Astrocyte (in vitro differentiated cells and primary cell): ENCODE measurements around the gene PDXK. TPM values are rescaled to one million over a fixed set of nuclear protein-coding genes. Genes with fewer than 3 reads are reported as not detected.

ENCODE experiments used
- DNase-seq: peaks from one replicate; pipeline ENCODE4 v3.0.0-alpha.2; 2010; ENCODE audit warnings: low read depth
- FAIRE-seq: peaks from 2 replicates; lab custom pipeline; 2011; peaks lifted over from hg19 to GRCh38; lab: Jason Lieb, UNC
- H2AFZ ChIP-seq: 2 replicates; pipeline ENCODE4 v1.6.0; 2012; ENCODE audit warnings: low read depth, low read length, inconsistent platforms
- H3K27ac ChIP-seq: 2 replicates; pipeline ENCODE4 v1.5.1; 2011; ENCODE audit warnings: low read depth, low read length, inconsistent platforms
- H3K27me3 ChIP-seq: 2 replicates; pipeline ENCODE4 v1.6.0; 2011; ENCODE audit warnings: low read length, inconsistent platforms; ENCODE audit not compliant: insufficient read depth
- H3K36me3 ChIP-seq: 2 replicates; pipeline ENCODE4 v1.5.1; 2011; ENCODE audit warnings: low read length, inconsistent platforms; ENCODE audit not compliant: insufficient read depth
- H3K4me1 ChIP-seq: 2 replicates; pipeline ENCODE4 v1.5.1; 2011; ENCODE audit warnings: low read length, inconsistent platforms; ENCODE audit not compliant: insufficient read depth
- H3K4me2 ChIP-seq: 2 replicates; pipeline ENCODE4 v1.6.0; 2012; ENCODE audit warnings: low read length, inconsistent platforms
- H3K4me3 ChIP-seq: 2 replicates; pipeline ENCODE4 v1.5.1; 2011; ENCODE audit warnings: low read depth, mild to moderate bottlenecking, low read length, inconsistent platforms; ENCODE audit not compliant: insufficient read depth
- H3K79me2 ChIP-seq: 2 replicates; pipeline ENCODE4 v1.6.0; 2012; ENCODE audit warnings: mild to moderate bottlenecking, low read length, inconsistent platforms; ENCODE audit not compliant: insufficient read depth
- H3K9ac ChIP-seq: 2 replicates; pipeline ENCODE4 v1.6.0; 2012; ENCODE audit warnings: mild to moderate bottlenecking, low read length, inconsistent platforms
- H3K9me3 ChIP-seq: 2 replicates; pipeline ENCODE4 v1.5.1; 2012; ENCODE audit warnings: low read depth, mild to moderate bottlenecking, low read length, inconsistent platforms; ENCODE audit not compliant: insufficient read depth
- H4K20me1 ChIP-seq: 2 replicates; pipeline ENCODE4 v1.6.0; 2012; ENCODE audit warnings: low read length, inconsistent platforms; ENCODE audit not compliant: insufficient read depth
- H3K27ac Mint-ChIP-seq: one replicate; pipeline ENCODE4 v1.8.0; 2021; ENCODE audit warnings: mild to moderate bottlenecking, mixed read lengths; ENCODE audit not compliant: unreplicated experiment
- H3K27me3 Mint-ChIP-seq: one replicate; pipeline ENCODE4 v1.8.0; 2021; ENCODE audit warnings: low read depth, mixed read lengths; ENCODE audit not compliant: unreplicated experiment
- H3K36me3 Mint-ChIP-seq: one replicate; pipeline ENCODE4 v1.8.0; 2021; ENCODE audit warnings: low read depth, mixed read lengths; ENCODE audit not compliant: unreplicated experiment
- H3K4me1 Mint-ChIP-seq: one replicate; pipeline ENCODE4 v1.8.0; 2021; ENCODE audit warnings: low read depth, mixed read lengths; ENCODE audit not compliant: unreplicated experiment
- H3K4me3 Mint-ChIP-seq: one replicate; pipeline ENCODE4 v1.8.0; 2021; ENCODE audit warnings: mild to moderate bottlenecking, moderate library complexity, mixed read lengths; ENCODE audit not compliant: unreplicated experiment
- H3K9me3 Mint-ChIP-seq: one replicate; pipeline ENCODE4 v1.8.0; 2021; ENCODE audit warnings: mild to moderate bottlenecking, mixed read lengths; ENCODE audit not compliant: unreplicated experiment
- EZH2 ChIP-seq: IDR thresholded peaks from 2 replicates; pipeline ENCODE4 v1.6.1; 2012; ENCODE audit warnings: mild to moderate bottlenecking, low read length, inconsistent platforms; ENCODE audit not compliant: insufficient read depth
- total RNA-seq: library from RNA; stranded (reverse); gene quantifications from 2 replicates; pipeline ENCODE4 v1.2.1, GENCODE V29; 2021
- TF ChIP-seq, protein P1 (sequence below): IDR thresholded peaks from 2 replicates; pipeline ENCODE4 v1.5.1; 2011; ENCODE audit warnings: low read depth, mild to moderate bottlenecking, inconsistent platforms, low read length, moderate library complexity; ENCODE audit not compliant: insufficient read depth

Gene PDXK
- total RNA-seq, 1 donor from 2014 or later = 180 TPM

DNA sequence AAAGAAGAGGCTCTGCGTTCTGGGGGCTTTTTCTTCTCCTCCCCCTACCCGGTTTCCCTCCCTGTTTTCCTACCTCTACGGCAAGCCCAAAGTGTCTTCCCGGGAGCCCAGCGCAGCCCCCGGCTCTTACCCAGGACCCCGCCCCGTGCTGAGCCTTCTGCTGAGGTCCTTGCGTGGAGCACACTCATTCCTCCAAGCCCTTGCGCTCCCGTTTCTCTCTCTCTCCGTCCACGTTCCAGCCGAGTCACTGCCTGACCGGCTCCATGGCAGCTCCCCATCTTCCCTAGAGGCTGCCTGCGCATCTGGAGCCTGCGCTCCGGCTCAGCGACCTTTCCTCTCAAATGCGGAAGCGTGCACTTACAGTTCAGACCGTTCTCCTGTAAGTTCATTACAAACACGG, 24.9 kb upstream of the PDXK start:
- H3K9ac ChIP-seq = no peak overlapping the region

DNA sequence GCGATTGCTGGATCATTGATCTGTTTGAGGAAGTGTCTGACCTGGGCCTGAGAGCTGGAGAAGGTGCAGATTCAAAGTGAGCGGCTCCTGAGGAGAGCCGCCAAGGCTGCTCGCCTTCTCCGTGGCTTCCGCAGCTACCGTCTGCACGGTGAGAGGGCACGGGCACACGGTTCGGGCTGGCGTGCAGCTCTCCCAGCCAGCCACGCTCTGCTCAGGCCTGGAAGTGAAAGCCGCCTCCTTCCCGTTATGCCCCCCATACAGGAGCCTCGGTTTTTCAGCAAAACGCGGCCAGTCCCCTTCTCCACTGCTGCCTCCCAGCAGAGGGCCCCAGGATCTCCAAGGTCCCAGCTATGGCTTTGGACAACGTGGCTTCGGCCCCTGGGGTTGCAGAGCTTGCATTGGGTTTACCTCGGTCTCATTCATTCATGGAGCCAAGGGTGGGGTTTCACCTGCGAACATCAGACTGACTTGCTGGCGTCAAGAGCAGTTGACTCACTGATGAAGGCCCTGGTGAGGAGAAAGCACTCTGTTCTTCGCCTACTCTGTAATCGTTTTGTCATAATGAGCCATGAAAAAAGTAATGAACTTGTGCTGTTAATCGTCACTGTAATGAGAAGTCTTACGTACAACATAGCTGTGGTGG, 24.4 kb upstream of the PDXK start:
- H3K4me1 ChIP-seq = no peaks in the 10 kb centered on the region
- no peaks in the 10 kb centered on the region for H3K79me2 ChIP-seq
- FAIRE-seq (no peak), DNase-seq (no peak)
- no peak overlapping the region for H3K4me3 ChIP-seq
- Mint-ChIP-seq H3K27me3 (no peaks in the 10 kb centered on the region), H3K27ac (no peak overlapping the region), H3K4me3 (no peak overlapping the region), H3K36me3 (peaks cover 11% of the 10 kb centered on the region), H3K9me3 (peaks cover 1% of the 10 kb centered on the region), H3K4me1 (peaks cover 7% of the 10 kb centered on the region)
- no peaks in the 10 kb centered on the region for H4K20me1 ChIP-seq
- H3K36me3 ChIP-seq = peaks cover 12% of the 10 kb centered on the region
- no peak overlapping the region for H3K4me2 ChIP-seq
- no peaks in the 10 kb centered on the region for H3K9me3 ChIP-seq
- no peak overlapping the region for H3K9ac ChIP-seq
- no peak overlapping the region for H3K27ac ChIP-seq
- no peaks in the 10 kb centered on the region for H3K27me3 ChIP-seq
- no peak overlapping the region for H2AFZ ChIP-seq
- TF ChIP-seq, protein P1, sequence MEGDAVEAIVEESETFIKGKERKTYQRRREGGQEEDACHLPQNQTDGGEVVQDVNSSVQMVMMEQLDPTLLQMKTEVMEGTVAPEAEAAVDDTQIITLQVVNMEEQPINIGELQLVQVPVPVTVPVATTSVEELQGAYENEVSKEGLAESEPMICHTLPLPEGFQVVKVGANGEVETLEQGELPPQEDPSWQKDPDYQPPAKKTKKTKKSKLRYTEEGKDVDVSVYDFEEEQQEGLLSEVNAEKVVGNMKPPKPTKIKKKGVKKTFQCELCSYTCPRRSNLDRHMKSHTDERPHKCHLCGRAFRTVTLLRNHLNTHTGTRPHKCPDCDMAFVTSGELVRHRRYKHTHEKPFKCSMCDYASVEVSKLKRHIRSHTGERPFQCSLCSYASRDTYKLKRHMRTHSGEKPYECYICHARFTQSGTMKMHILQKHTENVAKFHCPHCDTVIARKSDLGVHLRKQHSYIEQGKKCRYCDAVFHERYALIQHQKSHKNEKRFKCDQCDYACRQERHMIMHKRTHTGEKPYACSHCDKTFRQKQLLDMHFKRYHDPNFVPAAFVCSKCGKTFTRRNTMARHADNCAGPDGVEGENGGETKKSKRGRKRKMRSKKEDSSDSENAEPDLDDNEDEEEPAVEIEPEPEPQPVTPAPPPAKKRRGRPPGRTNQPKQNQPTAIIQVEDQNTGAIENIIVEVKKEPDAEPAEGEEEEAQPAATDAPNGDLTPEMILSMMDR = no peak
- TF ChIP-seq EZH2 = no peak

More for the DNA sequence above, 24.9 kb upstream of the PDXK start:
- DNase-seq = no peak
- peaks cover 11% of the 10 kb centered on the region for H3K36me3 Mint-ChIP-seq
- H3K4me1 Mint-ChIP-seq = peaks cover 6% of the 10 kb centered on the region
- Histone ChIP-seq H4K20me1 (no peaks in the 10 kb centered on the region), H3K79me2 (no peaks in the 10 kb centered on the region), H3K27me3 (no peaks in the 10 kb centered on the region), H3K36me3 (peaks cover 12% of the 10 kb centered on the region), H3K27ac (no peak overlapping the region), H3K4me3 (no peak overlapping the region), H2AFZ (no peak overlapping the region), H3K4me2 (no peak overlapping the region), H3K4me1 (no peaks in the 10 kb centered on the region), H3K9me3 (no peaks in the 10 kb centered on the region)
- peaks cover 1% of the 10 kb centered on the region for H3K9me3 Mint-ChIP-seq
- H3K4me3 Mint-ChIP-seq = no peak overlapping the region
- FAIRE-seq = no peak
- no peaks in the 10 kb centered on the region for H3K27me3 Mint-ChIP-seq
- TF ChIP-seq, protein P1 = no peak
- TF ChIP-seq EZH2 = no peak
- no peak overlapping the region for H3K27ac Mint-ChIP-seq

DNA sequence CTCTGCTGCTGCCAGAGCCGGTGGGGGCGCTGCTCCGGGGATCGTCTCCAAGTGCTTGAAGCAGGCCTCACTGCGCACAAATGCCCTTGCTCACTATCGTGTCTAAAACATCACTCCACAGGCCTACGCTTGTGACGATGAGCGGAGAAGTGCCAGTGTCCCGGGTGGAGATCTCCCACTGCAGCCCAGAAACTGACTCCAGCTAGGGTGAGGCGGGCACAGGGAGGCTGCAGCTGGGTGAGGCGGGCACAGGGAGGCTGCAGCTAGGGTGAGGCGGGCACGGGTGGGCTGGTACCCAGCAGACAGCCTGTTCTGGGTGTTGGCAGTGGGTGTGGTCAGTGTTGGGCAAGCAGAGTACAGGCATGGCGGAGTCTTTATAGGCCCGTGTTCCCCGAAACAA, 22.7 kb upstream of the PDXK start:
- Histone ChIP-seq H3K27ac (no peak overlapping the region), H3K4me1 (no peaks in the 10 kb centered on the region), H3K4me3 (no peak overlapping the region), H3K9me3 (no peaks in the 10 kb centered on the region), H3K4me2 (no peak overlapping the region), H2AFZ (no peak overlapping the region), H3K79me2 (no peaks in the 10 kb centered on the region), H3K27me3 (no peaks in the 10 kb centered on the region), H3K36me3 (peaks cover 12% of the 10 kb centered on the region), H4K20me1 (no peaks in the 10 kb centered on the region), H3K9ac (no peak overlapping the region)
- H3K27me3 Mint-ChIP-seq = no peaks in the 10 kb centered on the region
- no peak for DNase-seq
- H3K4me3 Mint-ChIP-seq = no peak overlapping the region
- FAIRE-seq = no peak
- H3K4me1 Mint-ChIP-seq = peaks cover 9% of the 10 kb centered on the region
- H3K9me3 Mint-ChIP-seq = peaks cover 1% of the 10 kb centered on the region
- TF ChIP-seq, protein P1 = no peak
- no peak for TF ChIP-seq EZH2
- peaks cover 11% of the 10 kb centered on the region for H3K36me3 Mint-ChIP-seq
- H3K27ac Mint-ChIP-seq = no peak overlapping the region
